A673 (cell line): ENCODE measurements around the gene DNAJC2.
A peak's percentile ranks its signal among the peaks of the same experiment; 100 is the strongest.

ENCODE experiments used
- EZH2 ChIP-seq: fragments of 200-600 bp; sonication (generic); IDR thresholded peaks from 2 replicates; pipeline ENCODE4 v1.6.1; 2017; ENCODE audit warnings: borderline replicate concordance, low read depth, mild to moderate bottlenecking, mixed read lengths, antibody characterized with exemption, low read length; ENCODE audit not compliant: poor library complexity, severe bottlenecking
- TF ChIP-seq, protein P1 (sequence below): fragments of 300-800, 200-600 bp; sonication (generic); conservative IDR thresholded peaks from 2 replicates; pipeline ENCODE4 v1.5.1; 2017; ENCODE audit warnings: low read depth, mild to moderate bottlenecking, antibody characterized with exemption, low read length, moderate library complexity, mixed read lengths

GRCh38 chr7:103296901-103297836 lies 47.4 kb downstream of the DNAJC2 start, which contains the start of gene PMPCB:
- TF ChIP-seq, protein P1, sequence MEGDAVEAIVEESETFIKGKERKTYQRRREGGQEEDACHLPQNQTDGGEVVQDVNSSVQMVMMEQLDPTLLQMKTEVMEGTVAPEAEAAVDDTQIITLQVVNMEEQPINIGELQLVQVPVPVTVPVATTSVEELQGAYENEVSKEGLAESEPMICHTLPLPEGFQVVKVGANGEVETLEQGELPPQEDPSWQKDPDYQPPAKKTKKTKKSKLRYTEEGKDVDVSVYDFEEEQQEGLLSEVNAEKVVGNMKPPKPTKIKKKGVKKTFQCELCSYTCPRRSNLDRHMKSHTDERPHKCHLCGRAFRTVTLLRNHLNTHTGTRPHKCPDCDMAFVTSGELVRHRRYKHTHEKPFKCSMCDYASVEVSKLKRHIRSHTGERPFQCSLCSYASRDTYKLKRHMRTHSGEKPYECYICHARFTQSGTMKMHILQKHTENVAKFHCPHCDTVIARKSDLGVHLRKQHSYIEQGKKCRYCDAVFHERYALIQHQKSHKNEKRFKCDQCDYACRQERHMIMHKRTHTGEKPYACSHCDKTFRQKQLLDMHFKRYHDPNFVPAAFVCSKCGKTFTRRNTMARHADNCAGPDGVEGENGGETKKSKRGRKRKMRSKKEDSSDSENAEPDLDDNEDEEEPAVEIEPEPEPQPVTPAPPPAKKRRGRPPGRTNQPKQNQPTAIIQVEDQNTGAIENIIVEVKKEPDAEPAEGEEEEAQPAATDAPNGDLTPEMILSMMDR: peak; percentile 90
- TF ChIP-seq EZH2: no peak
